CD14-positive monocyte (primary cell): ENCODE results near the gene ITGAL. TPM values are rescaled to one million over a fixed set of nuclear protein-coding genes. Genes with fewer than 3 reads are reported as not detected.

Experiments used
- DNase-seq, 3 donors: peaks; one replicate each; pipeline ENCODE4 v3.0.0-alpha.2; 2011 to 2022
- H2AFZ ChIP-seq: 2 replicates; pipeline ENCODE4 v1.6.0; 2012; ENCODE audit warnings: mild to moderate bottlenecking, low read depth, low read length, inconsistent platforms; ENCODE audit not compliant: insufficient read depth, poor library complexity, severe bottlenecking
- H3K27ac ChIP-seq, 2 donors: 1 replicate in 1 of 2; 2 replicates in 1 of 2; pipeline ENCODE4 v1.5.1; 2012 to 2013; ENCODE audit warnings: low read length in 2 of 2, control low read depth in 1 of 2, inconsistent platforms in 1 of 2, low read depth in 1 of 2, mild to moderate bottlenecking in 1 of 2
- H3K27me3 ChIP-seq, 2 donors: one replicate each; pipeline versions ENCODE4 v1.6.0 to v1.6.1; 2011 to 2013; ENCODE audit warnings: low read length in 2 of 2; ENCODE audit not compliant: control insufficient read depth in 2 of 2, insufficient read depth in 2 of 2
- H3K36me3 ChIP-seq, 2 donors: replicated peaks in 1 of 2; 1 replicate in 1 of 2; 2 replicates in 1 of 2; pipeline versions ENCODE4 v1.5.1 to v1.6.1; 2012 to 2013; ENCODE audit warnings: low read length in 2 of 2, control low read depth in 1 of 2, inconsistent platforms in 1 of 2, mild to moderate bottlenecking in 1 of 2; ENCODE audit not compliant: insufficient read depth in 2 of 2, control insufficient read depth in 1 of 2
- H3K4me1 ChIP-seq, 2 donors: 1 replicate in 1 of 2; 2 replicates in 1 of 2; pipeline versions ENCODE4 v1.5.1 to v1.6.1; 2012 to 2013; ENCODE audit warnings: low read length in 2 of 2, control low read depth in 1 of 2, inconsistent platforms in 1 of 2, mild to moderate bottlenecking in 1 of 2, moderate library complexity in 1 of 2; ENCODE audit not compliant: insufficient read depth in 2 of 2, control insufficient read depth in 1 of 2
- H3K4me2 ChIP-seq: replicated peaks from 2 replicates; pipeline ENCODE3; 2012; ENCODE audit warnings: low read length, moderate library complexity, mild to moderate bottlenecking; ENCODE audit not compliant: poor library complexity, severe bottlenecking; ENCODE audit errors: extremely low read depth
- H3K4me3 ChIP-seq, 3 experiments: fragments of 200-600 bp in 1 of 3; sonication (generic) in 1 of 3; replicated peaks in 1 of 3; 1 replicate in 2 of 3; 2 replicates in 1 of 3; pipeline ENCODE4 v1.5.1; 2011 to 2013; ENCODE audit warnings: low read length in 3 of 3, mild to moderate bottlenecking in 3 of 3, control low read depth in 2 of 3, low read depth in 2 of 3, inconsistent platforms in 1 of 3, moderate library complexity in 1 of 3
- H3K79me2 ChIP-seq: 2 replicates; pipeline ENCODE4 v1.6.0; 2012; ENCODE audit warnings: mild to moderate bottlenecking, control low read depth, inconsistent platforms, low read length, moderate library complexity; ENCODE audit not compliant: insufficient read depth
- H3K9ac ChIP-seq: 2 replicates; pipeline ENCODE4 v1.6.0; 2017; ENCODE audit warnings: low read length, mild to moderate bottlenecking; ENCODE audit not compliant: insufficient read depth, poor library complexity, severe bottlenecking
- H3K9me3 ChIP-seq, 2 donors: replicated peaks in 1 of 2; 1 replicate in 1 of 2; 2 replicates in 1 of 2; pipeline versions ENCODE4 v1.5.1 to v1.6.1; 2012 to 2013; ENCODE audit warnings: low read length in 2 of 2, control low read depth in 1 of 2; ENCODE audit not compliant: control insufficient read depth in 1 of 2, insufficient read depth in 1 of 2
- H4K20me1 ChIP-seq: 2 replicates; pipeline ENCODE4 v1.6.0; 2012; ENCODE audit warnings: mild to moderate bottlenecking, low read length, control low read depth, moderate library complexity; ENCODE audit not compliant: insufficient read depth
- H3K27ac Mint-ChIP-seq, 7 donors: one replicate each; pipeline ENCODE4 v1.8.0; 2020; ENCODE audit warnings: mild to moderate bottlenecking in 7 of 7, mixed read lengths in 7 of 7, moderate library complexity in 6 of 7, inconsistent platforms in 2 of 7
- H3K27me3 Mint-ChIP-seq, 3 donors: one replicate each; pipeline ENCODE4 v1.8.0; 2021 to 2022; ENCODE audit warnings: low read depth in 3 of 3, mild to moderate bottlenecking in 3 of 3, mixed read lengths in 3 of 3, moderate library complexity in 3 of 3, inconsistent platforms in 1 of 3
- H3K36me3 Mint-ChIP-seq, 2 donors: one replicate each; pipeline ENCODE4 v1.8.0; 2020; ENCODE audit warnings: mixed read lengths in 2 of 2, inconsistent platforms in 1 of 2, mild to moderate bottlenecking in 1 of 2
- H3K4me1 Mint-ChIP-seq: one replicate; pipeline ENCODE4 v1.8.0; 2020; ENCODE audit warnings: mild to moderate bottlenecking, mixed read lengths
- H3K4me3 Mint-ChIP-seq, 2 donors: one replicate each; pipeline ENCODE4 v1.8.0; 2020; ENCODE audit warnings: mild to moderate bottlenecking in 2 of 2, mixed read lengths in 2 of 2, moderate library complexity in 1 of 2
- H3K9me3 Mint-ChIP-seq, 7 donors: one replicate each; pipeline ENCODE4 v1.8.0; 2020 to 2022; ENCODE audit warnings: mixed read lengths in 7 of 7, mild to moderate bottlenecking in 6 of 7, moderate library complexity in 6 of 7, inconsistent platforms in 2 of 7
- WGBS: methylation state at CpG from one replicate; pipeline ENCODE4 v1.1.5; 2013; ENCODE audit warnings: missing lambda C conversion rate; ENCODE audit not compliant: insufficient coverage; 5-methylcytosine and 5-hydroxymethylcytosine counted together
- intact Hi-C, 2 donors: fragments of 100-400 bp; cut with micrococcal nuclease; formaldehyde crosslinking; loops; one replicate each; pipeline versions ENCODE4 v1.15.0 to v1.15.1; 2023
- polyA plus RNA-seq, 3 donors: library from polyadenylated mRNA; depleted of rRNA in 1 of 3; unstranded in 2 of 3; stranded (reverse) in 1 of 3; fragments of 300-500 nt in 2 of 3; fragments of >200 nt in 1 of 3; fragmentation: Illumina TruSeq in 2 of 3; gene quantifications; 1 replicate in 2 of 3; 2 replicates in 1 of 3; pipeline ENCODE4 v1.2.3, GENCODE V29; 2012 to 2021
- TF ChIP-seq, protein P1 (sequence below): fragments of 200-600 bp; IDR thresholded peaks from one replicate; pipeline ENCODE4 v1.8.0; 2022; ENCODE audit warnings: antibody characterized with exemption, mild to moderate bottlenecking

The ITGAL gene
- polyA plus RNA-seq, 3 donors, result 56.8 to 474 (median 109) TPM

DNA sequence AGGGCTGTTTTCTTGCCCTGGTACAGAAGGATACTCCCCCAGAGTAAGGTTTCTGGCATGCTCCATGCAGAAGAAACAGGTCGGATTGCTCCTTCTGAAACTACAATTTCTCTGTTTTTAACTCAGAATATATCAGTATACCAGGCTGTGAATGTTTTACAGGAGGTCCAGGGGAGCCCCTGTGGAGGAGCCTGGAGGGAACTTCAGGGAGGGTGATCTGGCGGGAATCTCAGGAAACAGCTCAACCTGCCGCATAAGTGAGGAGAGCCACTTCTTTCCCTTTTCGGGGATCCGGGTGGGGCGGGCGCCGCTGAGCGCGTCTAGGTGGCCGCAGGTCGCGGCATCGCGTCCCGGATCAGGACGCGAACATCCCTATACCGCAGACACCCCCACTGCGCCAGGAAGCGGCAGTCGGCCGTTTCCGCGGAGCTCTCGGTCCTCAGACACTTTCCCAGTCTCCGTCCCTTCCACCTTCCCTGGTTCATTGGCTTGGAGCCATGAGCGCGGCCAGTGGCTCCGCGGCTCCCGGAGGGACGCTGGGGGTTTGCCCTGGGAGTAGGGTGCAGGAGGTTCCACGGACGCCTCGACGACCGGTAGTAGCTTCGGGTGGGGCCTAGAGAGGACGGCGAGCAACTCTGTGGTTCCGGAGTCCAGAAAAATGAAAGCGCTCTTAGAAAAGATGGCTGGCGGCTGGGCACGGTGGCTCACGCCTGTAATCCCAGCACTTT is 88.7 kb downstream of the ITGAL start:
- Histone ChIP-seq H3K36me3 (peaks cover under 1% of the 10 kb centered on the region in 2 donors), H3K4me1 (peaks cover 43 to 50% of the 10 kb centered on the region in 2 donors), H2AFZ (peak overlapping the region; percentile 94), H3K9ac (peak overlapping the region; percentile 79), H3K4me2 (peak overlapping the region; percentile 84), H3K9me3 (no peaks in the 10 kb centered on the region), H4K20me1 (no peaks in the 10 kb centered on the region), H3K27me3 (no peaks in the 10 kb centered on the region), H3K79me2 (peaks cover 18% of the 10 kb centered on the region), H3K4me3 (peak overlapping the region; percentile 43 to 82 (median 58)), H3K27ac (peak overlapping the region; percentile 71 to 85)
- Mint-ChIP-seq H3K27ac (peak overlapping the region; percentile 91 to 96 (median 95)), H3K9me3 (no peaks in the 10 kb centered on the region), H3K27me3 (peaks cover 2 to 5% (median 5%) of the 10 kb centered on the region in 3 donors), H3K36me3 (peaks cover 1 to 2% of the 10 kb centered on the region in 2 donors), H3K4me3 (peak overlapping the region; percentile 94 to 97), H3K4me1 (peaks cover 47% of the 10 kb centered on the region)
- intact Hi-C loops, result no loop called here
- 3% methylated on average over 42 of the region's 46 CpGs for WGBS
- TF ChIP-seq, protein P1, sequence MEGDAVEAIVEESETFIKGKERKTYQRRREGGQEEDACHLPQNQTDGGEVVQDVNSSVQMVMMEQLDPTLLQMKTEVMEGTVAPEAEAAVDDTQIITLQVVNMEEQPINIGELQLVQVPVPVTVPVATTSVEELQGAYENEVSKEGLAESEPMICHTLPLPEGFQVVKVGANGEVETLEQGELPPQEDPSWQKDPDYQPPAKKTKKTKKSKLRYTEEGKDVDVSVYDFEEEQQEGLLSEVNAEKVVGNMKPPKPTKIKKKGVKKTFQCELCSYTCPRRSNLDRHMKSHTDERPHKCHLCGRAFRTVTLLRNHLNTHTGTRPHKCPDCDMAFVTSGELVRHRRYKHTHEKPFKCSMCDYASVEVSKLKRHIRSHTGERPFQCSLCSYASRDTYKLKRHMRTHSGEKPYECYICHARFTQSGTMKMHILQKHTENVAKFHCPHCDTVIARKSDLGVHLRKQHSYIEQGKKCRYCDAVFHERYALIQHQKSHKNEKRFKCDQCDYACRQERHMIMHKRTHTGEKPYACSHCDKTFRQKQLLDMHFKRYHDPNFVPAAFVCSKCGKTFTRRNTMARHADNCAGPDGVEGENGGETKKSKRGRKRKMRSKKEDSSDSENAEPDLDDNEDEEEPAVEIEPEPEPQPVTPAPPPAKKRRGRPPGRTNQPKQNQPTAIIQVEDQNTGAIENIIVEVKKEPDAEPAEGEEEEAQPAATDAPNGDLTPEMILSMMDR, result no peak
- DNase-seq, result peak in 2 of 3 donors; percentile 26 to 40

GRCh38 chr16:30562021-30562420 is 89.5 kb downstream of the ITGAL start:
- H3K79me2 ChIP-seq, result peaks cover 10% of the 10 kb centered on the region
- peak overlapping the region; percentile 71 to 85 for H3K27ac ChIP-seq
- Mint-ChIP-seq H3K36me3 (no peaks in the 10 kb centered on the region), H3K4me3 (peak overlapping the region; percentile 94 to 97), H3K9me3 (no peaks in the 10 kb centered on the region), H3K4me1 (peaks cover 44% of the 10 kb centered on the region), H3K27ac (peak overlapping the region; percentile 91 to 96 (median 95)), H3K27me3 (peaks cover 3 to 6% (median 5%) of the 10 kb centered on the region in 3 donors)
- H3K9me3 ChIP-seq, result no peaks in the 10 kb centered on the region
- H3K4me2 ChIP-seq, result peak overlapping the region; percentile 84
- H3K4me1 ChIP-seq, result peaks cover 42 to 49% of the 10 kb centered on the region in 2 donors
- no peak for DNase-seq
- no peaks in the 10 kb centered on the region for H3K27me3 ChIP-seq
- no peaks in the 10 kb centered on the region for H3K36me3 ChIP-seq
- peak overlapping the region; percentile 94 for H2AFZ ChIP-seq
- H4K20me1 ChIP-seq, result no peaks in the 10 kb centered on the region
- peak overlapping the region; percentile 43 to 82 (median 58) for H3K4me3 ChIP-seq
- peak overlapping the region; percentile 79 for H3K9ac ChIP-seq
- intact Hi-C loops, result no loop called here
- TF ChIP-seq, protein P1, result no peak
- WGBS, result 94% methylated on average over 5 of the region's 14 CpGs
